Mucosa of rectum (tissue), 2 donors: ENCODE measurements around the gene ARL3.

Experiments
- H3K27ac ChIP-seq, 2 donors: one replicate each; pipeline ENCODE4 v1.7.0; 2013; ENCODE audit warnings: inconsistent platforms in 2 of 2, low read depth in 2 of 2, low read length in 2 of 2
- H3K27me3 ChIP-seq, 2 donors: one replicate each; pipeline ENCODE4 v1.7.0; 2013; ENCODE audit warnings: low read length in 2 of 2; ENCODE audit not compliant: control insufficient read depth in 2 of 2, insufficient read depth in 2 of 2
- H3K36me3 ChIP-seq, 2 donors: one replicate each; pipeline ENCODE4 v1.7.0; 2013; ENCODE audit warnings: low read length in 2 of 2; ENCODE audit not compliant: control insufficient read depth in 2 of 2, insufficient read depth in 2 of 2
- H3K4me1 ChIP-seq, 2 donors: one replicate each; pipeline ENCODE4 v1.7.0; 2013; ENCODE audit warnings: low read length in 2 of 2, mild to moderate bottlenecking in 1 of 2; ENCODE audit not compliant: control insufficient read depth in 2 of 2, insufficient read depth in 2 of 2
- H3K4me3 ChIP-seq, 2 donors: one replicate each; pipeline ENCODE4 v1.7.0; 2013; ENCODE audit warnings: low read length in 2 of 2
- H3K9ac ChIP-seq, 2 donors: one replicate each; pipeline ENCODE4 v1.7.0; 2013; ENCODE audit warnings: low read length in 2 of 2, low read depth in 1 of 2, mild to moderate bottlenecking in 1 of 2
- H3K9me3 ChIP-seq, 2 donors: one replicate each; pipeline ENCODE4 v1.7.0; 2013; ENCODE audit warnings: low read length in 2 of 2; ENCODE audit not compliant: control insufficient read depth in 2 of 2
- donor health status: healthy.
- donor health status: Normal muscosa, but diverticular disease.

The ARL3 gene

GRCh38 chr10:102682981-102683380, 31.2 kb downstream of the ARL3 start:
- no peak overlapping the region for H3K27ac ChIP-seq
- no peaks in the 10 kb centered on the region for H3K9me3 ChIP-seq
- no peaks in the 10 kb centered on the region for H3K27me3 ChIP-seq
- H3K36me3 ChIP-seq: peaks cover 4 to 6% of the 10 kb centered on the region in 2 donors
- peaks cover 0 to 7% of the 10 kb centered on the region in 2 donors for H3K4me1 ChIP-seq
- H3K9ac ChIP-seq: no peak overlapping the region
- no peak overlapping the region for H3K4me3 ChIP-seq

GRCh38 chr10:102682416-102682815, 31.8 kb downstream of the ARL3 start:
- H3K36me3 ChIP-seq: peaks cover 4 to 6% of the 10 kb centered on the region in 2 donors
- peaks cover 0 to 7% of the 10 kb centered on the region in 2 donors for H3K4me1 ChIP-seq
- H3K27me3 ChIP-seq: no peaks in the 10 kb centered on the region
- H3K4me3 ChIP-seq: no peak overlapping the region
- H3K9ac ChIP-seq: no peak overlapping the region
- H3K9me3 ChIP-seq: no peaks in the 10 kb centered on the region
- no peak overlapping the region for H3K27ac ChIP-seq

- H3K4me1 ChIP-seq: peaks cover 3 to 13% of the 10 kb centered on the region in 2 donors
- no peaks in the 10 kb centered on the region for H3K27me3 ChIP-seq
- no peak overlapping the region for H3K9ac ChIP-seq
- H3K27ac ChIP-seq: no peak overlapping the region
- H3K4me3 ChIP-seq: no peak overlapping the region
- H3K36me3 ChIP-seq: peaks cover 4 to 6% of the 10 kb centered on the region in 2 donors
- no peaks in the 10 kb centered on the region for H3K9me3 ChIP-seq
These were observed 32.5 kb downstream of the ARL3 start for GRCh38 chr10:102681696-102682095.

- no peaks in the 10 kb centered on the region for H3K9me3 ChIP-seq
- H3K4me1 ChIP-seq: peaks cover 16 to 24% of the 10 kb centered on the region in 2 donors
- no peaks in the 10 kb centered on the region for H3K27me3 ChIP-seq
- no peak overlapping the region for H3K9ac ChIP-seq
- no peaks in the 10 kb centered on the region for H3K36me3 ChIP-seq
- no peak overlapping the region for H3K4me3 ChIP-seq
- no peak overlapping the region for H3K27ac ChIP-seq
These were observed 34.6 kb downstream of the ARL3 start for GRCh38 chr10:102679596-102679995.

- H3K9ac ChIP-seq: no peak overlapping the region
- H3K4me1 ChIP-seq: peaks cover 23 to 28% of the 10 kb centered on the region in 2 donors
- no peaks in the 10 kb centered on the region for H3K9me3 ChIP-seq
- no peaks in the 10 kb centered on the region for H3K36me3 ChIP-seq
- peak overlapping the region in 1 of 2 donors; percentile 26 for H3K4me3 ChIP-seq
- no peaks in the 10 kb centered on the region for H3K27me3 ChIP-seq
- peak overlapping the region in 1 of 2 donors; percentile 9 for H3K27ac ChIP-seq
These were observed 35.3 kb downstream of the ARL3 start for GRCh38 chr10:102678842-102679289.

GRCh38 chr10:102678068-102678400, 36.2 kb downstream of the ARL3 start:
- peak overlapping the region in 1 of 2 donors; percentile 3 for H3K27ac ChIP-seq
- H3K4me3 ChIP-seq: no peak overlapping the region
- H3K36me3 ChIP-seq: no peaks in the 10 kb centered on the region
- H3K27me3 ChIP-seq: no peaks in the 10 kb centered on the region
- peaks cover 24 to 35% of the 10 kb centered on the region in 2 donors for H3K4me1 ChIP-seq
- H3K9ac ChIP-seq: no peak overlapping the region
- H3K9me3 ChIP-seq: no peaks in the 10 kb centered on the region

- Histone ChIP-seq H3K4me1 (peaks cover 24 to 35% of the 10 kb centered on the region in 2 donors), H3K36me3 (no peaks in the 10 kb centered on the region), H3K9ac (no peak overlapping the region), H3K27ac (peak overlapping the region in 1 of 2 donors; percentile 3), H3K27me3 (no peaks in the 10 kb centered on the region), H3K9me3 (no peaks in the 10 kb centered on the region), H3K4me3 (no peak overlapping the region)
These were observed 36.7 kb downstream of the ARL3 start for GRCh38 chr10:102677331-102678067.

- peaks cover 24 to 35% of the 10 kb centered on the region in 2 donors for H3K4me1 ChIP-seq
These were observed 37.5 kb downstream of the ARL3 start for GRCh38 chr10:102676534-102677315.

GRCh38 chr10:102675666-102676533, 38.3 kb downstream of the ARL3 start:
- Histone ChIP-seq H3K27me3 (no peaks in the 10 kb centered on the region), H3K36me3 (no peaks in the 10 kb centered on the region), H3K4me3 (no peak overlapping the region), H3K27ac (peak overlapping the region; percentile 22 to 57), H3K9ac (peak overlapping the region in 1 of 2 donors; percentile 24), H3K9me3 (no peaks in the 10 kb centered on the region), H3K4me1 (peaks cover 24 to 35% of the 10 kb centered on the region in 2 donors)

More at GRCh38 chr10:102676534-102677315, 37.5 kb downstream of the ARL3 start:
- Histone ChIP-seq H3K9ac (peak overlapping the region in 1 of 2 donors; percentile 24), H3K36me3 (no peaks in the 10 kb centered on the region), H3K27me3 (no peaks in the 10 kb centered on the region), H3K4me3 (no peak overlapping the region), H3K9me3 (no peaks in the 10 kb centered on the region), H3K27ac (peak overlapping the region; percentile 17 to 57)
